ENCODE data around the gene STAMBPL1.
"Not testable (repeated sequence)": the region's sequence is repeated elsewhere in the genome, so short reads cannot be mapped to it uniquely, and the experiment has no call there.

STAMBPL1 gene

DNA sequence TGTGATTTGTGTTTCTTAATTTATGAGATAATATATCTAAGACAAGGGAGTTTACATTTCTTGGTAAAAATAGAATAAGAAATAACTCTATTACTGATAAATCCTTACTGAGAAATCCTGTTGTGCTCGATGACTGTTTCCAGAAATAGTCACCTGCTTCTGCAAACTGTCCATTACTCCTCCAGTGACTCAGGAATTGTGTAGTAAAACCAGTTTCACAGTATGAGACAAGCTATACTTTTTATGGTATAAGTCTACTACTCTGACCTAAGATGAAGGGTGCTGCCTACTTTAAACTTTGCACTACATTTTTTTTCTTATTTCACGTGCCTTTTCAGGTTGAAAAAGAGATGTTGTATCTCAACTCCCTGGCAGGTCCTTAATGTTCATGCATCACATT, 21.6 kb upstream of the STAMBPL1 start:
- DNase-seq, result no peak

DNA sequence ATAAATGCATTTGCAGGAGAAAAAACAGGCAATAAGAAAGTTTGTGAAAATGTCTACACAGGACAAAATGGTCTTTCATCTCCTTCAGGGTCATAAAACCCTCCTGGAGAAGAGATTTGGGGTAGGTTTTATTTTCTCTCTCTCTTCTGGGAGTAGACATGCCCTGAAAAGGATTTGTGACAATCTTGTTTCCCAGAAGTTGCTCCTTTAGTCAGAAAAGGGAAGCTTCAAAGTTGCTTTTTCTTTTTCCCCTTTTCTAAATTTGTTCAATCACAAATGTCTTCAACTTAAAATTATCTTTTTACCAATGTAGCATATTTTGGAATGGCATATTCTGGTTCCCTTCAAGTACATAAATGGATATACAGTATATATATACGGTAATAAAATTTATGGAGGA, 19.0 kb upstream of the STAMBPL1 start:
- DNase-seq, result no peak

DNA sequence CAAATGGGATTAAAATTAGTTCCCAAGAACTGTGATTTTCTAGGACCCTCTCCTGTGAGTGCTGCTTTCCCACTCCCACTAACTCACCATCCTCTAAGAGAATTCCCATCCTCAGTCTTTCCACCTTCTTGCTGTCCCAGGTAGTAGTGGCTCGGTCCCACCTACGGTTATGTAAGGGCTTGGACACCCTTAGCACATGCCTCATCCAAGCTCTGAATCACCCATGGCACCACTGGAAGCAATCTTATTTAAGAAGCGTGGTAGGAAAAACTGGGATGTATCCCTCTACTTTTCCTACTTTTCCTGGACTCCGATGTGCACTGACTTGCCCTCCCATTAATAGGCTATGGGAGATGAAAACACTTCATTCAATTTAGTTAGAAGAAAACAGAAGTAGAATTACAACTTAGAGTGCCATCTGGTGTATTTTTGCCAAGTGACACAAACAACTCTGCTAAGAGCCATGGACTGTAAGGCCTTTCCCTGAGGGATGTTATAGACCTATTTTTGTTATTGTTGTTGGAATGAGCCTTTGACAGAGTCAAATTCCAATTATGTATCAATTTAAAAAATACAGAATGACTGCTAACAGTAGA, 14.7 kb upstream of the STAMBPL1 start:
- no peak for DNase-seq

DNA sequence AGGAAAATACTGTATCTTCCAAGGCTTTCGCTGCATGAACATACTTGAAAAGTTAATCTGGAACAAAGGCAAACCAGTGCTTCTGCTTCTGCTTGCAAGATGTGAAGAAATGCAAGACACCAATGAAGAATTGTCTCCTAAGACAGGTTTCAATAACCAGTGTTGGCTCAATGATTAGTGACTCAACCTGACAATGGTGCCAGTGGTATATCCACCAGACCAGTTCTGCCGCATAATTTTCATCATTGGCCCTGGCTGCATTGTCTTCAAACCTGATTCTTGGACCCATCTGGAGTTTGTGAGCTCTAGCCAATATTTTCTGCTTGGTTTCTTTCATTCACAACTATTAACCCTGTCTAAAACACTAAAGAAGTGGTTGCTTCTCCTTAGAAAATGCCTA, 13.6 kb upstream of the STAMBPL1 start:
- DNase-seq, result no peak

DNA sequence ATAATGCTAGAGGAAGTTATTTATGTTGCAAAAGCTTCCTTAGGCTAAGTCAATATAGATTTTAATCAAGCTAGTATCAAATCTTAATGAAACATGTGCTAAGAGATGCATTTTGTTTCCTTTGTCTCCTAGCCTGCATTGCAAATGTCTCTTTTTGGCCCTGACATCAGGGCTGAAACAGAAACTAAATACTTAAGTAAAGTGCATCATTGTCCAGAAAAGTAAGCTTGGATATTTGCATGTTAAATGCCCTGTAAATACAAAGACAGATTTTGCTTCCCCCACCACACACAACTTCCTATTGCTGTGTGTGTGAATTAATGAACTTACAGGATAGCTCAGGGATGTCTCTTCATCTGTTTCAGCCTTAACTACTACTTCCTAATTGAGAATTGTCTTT, 10.0 kb upstream of the STAMBPL1 start:
- no peak for DNase-seq

DNA sequence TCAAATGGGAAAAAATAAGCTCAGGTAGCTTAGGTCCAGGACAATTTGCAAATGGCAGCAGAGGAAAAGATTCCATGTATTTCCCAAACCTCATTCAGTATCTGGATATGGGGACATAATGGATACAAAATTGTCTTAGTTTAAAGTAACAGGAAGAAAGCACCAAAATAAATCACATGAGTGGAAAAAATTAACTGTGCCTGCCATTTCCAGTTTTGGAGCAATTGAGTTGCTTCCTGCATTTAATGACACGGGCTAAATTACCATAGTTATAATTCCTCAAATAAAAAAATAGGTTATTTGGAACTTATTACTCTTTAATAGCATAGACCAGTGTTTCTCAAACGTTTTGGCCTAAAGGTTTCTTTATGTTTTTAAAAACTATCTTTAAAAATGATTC, 6.3 kb upstream of the STAMBPL1 start:
- DNase-seq, result no peak

DNA sequence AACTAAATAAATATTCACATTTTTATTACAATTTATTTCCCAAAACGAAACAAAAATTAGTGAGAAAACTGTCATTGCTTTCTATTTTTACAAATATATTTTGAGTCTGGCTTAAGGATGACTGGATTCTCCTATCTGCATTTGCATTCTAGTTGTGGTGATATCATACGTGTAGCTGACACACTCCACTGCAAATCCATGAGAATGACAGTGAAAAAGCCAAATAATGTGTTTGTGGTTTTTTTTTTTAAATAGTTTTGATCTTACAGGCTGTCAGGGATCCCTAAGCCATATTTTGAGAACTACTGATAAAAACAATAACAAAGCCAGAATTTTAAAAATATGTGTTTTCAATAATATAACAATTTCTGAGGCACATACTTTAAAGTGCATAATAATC, 5.8 kb upstream of the STAMBPL1 start:
- no peak for DNase-seq

DNA sequence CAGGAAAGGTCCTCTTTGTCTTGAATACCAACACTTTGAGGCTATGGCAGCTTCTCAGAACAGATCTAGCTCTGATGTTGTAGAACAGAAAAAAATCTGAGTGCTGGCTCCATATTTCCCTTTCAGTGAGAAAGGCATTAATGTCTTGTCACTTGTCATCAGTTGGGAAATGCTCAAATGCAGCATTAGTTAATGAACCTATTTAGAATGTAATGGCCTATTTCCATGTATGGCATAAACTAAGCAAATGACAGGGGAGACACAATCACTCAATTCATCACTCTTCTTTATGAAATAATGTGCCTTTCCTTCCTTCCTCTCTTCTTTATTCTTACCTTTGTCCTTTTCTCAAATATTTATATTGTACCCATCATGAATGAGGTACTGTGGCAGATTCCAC, 5.0 kb upstream of the STAMBPL1 start:
- DNase-seq, result no peak

DNA sequence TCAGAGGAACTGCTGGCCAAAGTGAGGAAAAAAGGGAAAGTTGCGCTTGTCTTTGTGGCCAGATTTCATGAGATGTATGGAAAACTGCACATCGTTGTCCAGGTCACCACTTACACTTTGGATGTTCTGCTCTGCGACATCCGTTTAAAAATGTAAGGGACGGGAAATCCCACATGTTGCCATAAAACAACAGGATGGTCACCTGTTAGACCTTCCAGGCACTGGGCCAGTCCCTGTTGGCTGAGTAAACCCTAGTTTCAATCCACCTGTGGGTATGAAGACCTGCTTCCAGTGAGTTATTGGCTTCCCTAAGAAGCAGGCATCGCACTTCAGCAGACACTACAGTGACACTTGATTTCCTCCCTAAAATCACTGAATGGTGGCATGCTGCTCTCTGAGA, 2.7 kb upstream of the STAMBPL1 start:
- DNase-seq, result no peak

DNA sequence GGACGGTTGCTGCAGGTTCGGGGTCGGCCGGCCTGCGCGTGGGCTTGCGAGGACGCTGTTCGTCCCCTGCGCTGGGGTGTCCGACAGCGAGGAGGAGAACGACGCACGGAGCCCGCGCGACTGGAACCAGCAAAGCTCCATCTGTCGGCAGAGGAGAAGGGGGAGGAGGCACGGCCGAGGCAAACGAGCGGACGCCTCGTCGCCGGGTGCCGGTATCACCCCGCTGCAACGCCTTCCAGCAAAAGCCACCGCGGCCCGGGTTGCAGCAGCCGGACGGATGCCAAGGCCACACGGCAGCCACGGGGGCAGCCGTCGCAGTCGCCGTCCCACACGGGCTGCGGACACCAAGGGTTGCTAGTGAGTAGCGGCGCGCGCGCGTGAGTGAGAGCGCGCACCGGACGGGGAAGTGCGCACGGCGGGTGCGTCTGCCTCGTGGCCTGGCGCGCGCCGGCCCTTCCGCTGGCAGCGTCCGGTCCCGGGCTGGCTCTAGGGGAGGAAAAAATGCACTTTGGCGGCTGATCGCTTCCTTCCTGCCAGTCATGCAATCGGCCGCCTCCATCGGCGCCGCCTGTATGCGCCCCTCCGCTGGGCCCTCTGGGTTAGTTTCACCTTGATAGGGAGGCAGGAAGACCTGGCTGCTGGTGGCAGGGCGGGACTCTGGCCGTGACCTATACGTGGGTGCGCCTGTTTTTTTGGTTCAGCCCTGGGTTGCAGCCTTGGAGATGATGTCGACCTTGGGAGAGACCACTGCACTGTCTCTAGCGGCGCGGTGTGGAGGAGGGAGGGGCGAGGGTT, 434 bp downstream of the STAMBPL1 start:
- DNase-seq, result peak; percentile 59

DNA sequence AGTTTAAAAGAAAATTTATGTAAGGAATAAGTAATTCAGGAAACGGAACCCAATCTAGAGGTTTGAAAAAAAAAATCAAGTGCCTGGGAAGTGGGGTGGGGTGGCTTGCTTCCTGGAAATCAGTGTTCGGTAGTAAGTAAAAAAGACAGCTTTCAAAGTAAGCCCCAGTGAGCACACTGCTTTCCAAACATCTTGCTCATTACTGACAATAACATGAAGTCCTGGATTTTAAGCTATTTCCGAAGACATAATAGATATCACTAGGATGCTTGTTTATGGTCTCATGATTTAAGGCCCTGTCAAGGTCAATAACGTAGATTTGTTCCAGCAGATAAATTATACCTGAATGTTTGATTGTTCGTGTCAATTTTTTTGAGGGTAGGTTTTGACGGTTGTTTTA, 1.3 kb downstream of the STAMBPL1 start:
- DNase-seq, result no peak

DNA sequence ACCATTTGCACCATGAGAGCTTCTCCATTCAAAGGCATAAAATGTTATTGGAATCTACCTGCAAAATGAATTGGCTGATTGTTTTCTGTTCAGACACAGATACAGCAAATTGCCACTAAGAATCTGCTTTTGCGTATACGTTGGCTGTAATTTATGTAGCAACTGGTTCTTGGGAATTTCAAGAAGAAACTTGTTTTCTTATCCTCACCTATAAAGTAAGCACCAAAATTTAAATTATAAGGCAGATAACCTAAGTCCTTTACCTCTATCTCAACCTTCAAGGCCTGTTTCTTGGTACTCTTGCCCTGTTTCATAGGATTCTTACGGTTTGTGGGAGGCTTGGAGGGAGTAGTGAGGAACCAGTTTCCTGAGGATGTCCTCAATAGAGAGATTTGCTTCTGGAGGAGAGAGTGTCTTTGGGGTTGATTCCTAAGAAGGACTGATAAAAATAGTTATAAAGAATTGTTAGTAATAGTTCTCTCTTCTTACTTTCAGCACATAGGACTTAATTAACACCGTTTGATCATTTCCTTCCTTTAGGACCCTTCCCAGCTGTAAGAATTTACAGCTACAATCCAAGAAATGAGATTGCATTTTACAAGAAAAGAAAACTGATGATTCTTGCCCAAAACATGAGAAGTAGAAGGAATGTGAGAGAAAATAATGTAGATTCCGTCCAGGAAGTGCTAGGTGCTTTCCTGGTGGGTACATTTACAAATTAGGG, 2.0 kb downstream of the STAMBPL1 start:
- no peak for DNase-seq

DNA sequence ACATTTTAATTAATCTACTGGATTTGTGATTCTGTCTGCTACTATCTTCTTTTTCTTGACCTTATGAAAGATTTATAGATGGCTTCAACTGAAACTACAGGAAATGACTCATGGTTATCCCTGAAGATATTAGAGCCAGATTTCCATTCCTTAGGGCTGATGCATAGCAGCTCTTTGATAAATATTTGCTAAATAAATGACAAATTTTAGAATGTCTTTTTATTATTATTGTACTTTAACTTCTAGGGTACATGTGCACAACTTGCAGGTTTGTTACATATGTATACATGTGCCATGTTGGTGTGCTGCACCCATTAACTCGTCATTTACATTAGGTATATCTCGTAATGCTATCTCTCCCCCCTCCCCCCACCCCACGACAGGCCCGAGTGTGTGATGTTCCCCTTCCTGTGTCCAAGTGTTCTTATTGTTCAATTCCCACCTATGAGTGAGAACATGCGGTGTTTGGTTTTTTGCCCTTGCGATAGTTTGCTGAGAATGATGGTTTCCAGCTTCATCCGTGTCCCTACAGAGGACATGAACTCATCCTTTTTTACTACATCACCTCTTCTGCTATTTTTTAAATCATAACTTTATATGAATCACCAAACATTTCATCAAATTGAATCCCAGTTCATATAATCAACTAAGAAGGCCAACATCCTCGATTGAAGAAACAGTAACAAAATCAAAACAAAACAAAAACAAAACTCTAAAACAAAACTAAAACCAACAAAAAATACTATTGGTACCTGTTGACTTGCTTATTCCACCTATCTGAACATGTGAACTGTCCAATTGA, 2.8 kb downstream of the STAMBPL1 start:
- DNase-seq, result not testable (repeated sequence)

DNA sequence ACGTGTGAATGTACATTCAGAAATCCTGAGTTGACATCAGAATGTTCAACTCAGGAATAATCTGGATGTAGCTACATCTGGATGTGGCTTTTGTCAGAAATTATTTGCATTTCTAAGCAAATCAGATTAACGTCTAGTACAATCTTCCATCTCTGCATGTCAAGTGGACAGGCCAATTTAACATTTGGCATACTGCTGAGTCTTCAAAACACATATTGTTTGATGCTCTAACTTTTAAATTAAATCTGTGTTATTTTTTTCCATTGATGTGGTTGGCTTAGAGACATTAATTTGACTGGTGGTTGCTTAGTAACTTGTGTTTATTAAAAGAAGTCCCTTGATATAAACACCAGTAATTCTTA, 3.4 kb downstream of the STAMBPL1 start:
- no peak for DNase-seq

DNA sequence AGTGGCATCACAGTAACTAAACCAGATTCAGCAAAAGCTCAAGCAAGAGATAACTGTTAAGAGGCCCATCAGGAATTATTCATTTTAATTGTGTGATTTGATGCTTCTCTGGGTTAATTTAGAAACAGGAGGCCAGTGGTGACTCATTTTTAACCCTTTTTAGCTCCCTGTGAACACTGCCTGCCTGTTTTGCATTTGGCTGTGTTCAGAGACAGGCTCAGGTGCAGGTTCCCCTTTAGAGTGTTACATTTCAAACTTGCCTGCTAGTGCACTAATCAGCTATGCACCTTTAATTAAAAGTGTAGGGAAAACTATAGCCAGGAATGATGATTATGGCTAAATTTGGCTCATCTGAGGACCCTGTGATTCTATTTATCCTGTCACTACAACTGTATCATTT, 6.5 kb downstream of the STAMBPL1 start:
- no peak for DNase-seq

DNA sequence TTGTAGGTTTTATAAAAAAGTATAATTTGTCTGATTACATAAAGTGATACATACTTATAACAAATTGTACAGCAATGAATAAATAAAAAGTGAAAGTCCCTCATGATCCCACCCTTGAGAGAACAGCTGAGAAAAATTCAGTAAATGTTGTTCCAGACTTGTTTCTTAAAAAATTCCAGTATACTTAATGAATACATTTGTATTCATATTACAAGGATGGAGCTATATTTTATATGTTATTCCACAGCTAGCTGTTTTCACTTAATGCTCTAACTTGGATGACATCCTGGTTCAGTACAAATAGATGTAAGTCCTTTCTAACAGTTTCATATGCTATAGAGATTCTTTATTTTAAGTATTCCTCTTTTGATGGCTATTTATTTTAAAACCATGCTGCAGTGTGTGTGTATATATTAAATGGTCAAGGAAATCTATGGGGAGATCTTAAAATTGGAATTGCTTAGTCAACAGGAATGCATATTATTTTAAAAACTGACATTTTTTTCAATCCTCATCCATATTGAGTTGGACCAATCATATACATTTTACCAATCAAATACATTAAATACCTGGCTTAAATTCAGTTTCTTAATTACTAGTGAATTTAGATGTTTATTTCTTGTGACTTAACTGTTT, 8.9 kb downstream of the STAMBPL1 start:
- no peak for DNase-seq

DNA sequence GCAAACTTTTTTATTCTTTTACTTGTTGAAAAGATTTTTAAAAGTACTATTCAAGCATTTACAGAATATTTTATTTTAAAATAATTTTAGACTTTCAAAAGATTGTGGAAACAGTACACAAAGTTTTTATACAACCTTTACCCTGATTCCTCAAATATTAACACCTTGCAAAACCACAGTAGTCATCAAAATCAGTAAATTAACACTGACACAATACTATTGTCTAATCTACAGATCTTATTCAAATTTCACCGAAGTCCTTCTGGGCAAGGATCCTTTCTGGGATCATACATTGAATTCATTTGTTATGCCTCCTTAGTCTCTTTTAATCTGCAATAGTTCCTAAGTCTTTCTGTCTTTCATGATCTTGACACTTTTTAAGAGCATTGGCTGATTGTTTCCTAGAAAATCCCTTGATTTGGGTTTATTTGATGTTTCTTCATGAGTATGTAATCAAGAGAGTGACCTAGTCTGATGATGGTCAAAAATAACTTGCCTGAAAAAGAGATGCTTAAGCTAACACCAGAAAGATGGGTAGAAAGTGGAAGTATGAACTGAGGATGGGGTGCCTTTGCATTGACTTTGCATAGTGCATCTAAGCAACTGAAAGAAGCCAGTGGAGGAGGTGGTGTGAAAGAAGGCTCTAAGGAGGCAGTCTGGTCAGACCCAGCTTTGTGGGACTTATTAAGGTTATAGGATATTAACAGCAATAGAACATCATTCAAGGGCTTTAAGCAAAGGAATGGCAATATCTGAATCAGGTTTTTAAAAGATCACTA, 9.7 kb downstream of the STAMBPL1 start:
- DNase-seq, result no peak

DNA sequence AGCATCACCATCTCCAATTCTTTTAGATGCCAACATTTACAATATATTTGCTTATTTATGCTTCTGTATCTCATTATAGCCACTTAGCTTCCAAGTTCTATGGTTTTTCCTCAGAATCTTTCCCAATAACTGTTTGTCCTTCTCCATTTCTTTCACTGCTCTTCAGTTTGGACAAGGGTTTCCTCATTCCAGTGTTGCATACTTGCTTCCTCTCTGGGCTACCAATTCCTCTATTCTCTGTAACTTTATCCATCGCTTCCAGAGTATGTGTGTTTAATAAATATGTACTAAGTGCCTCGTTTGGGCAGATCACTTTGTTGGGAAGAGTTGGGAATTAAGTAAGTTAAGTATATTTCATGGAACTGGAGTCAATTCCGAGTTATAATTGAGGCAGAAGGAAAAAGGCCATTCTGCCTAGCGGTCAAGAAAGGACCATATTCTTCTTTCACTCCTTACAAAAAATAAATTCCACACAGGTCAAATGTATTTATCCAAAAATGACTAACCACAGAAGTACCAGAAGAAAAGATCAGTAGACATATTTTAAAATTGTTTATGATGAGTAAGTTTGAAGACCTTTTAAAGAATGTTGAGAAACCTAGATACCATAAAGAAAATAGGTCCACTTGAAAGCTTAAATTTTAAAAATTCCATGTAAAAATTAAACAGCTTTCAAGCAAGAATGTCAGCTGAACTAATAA, 10.8 kb downstream of the STAMBPL1 start:
- no peak for DNase-seq

DNA sequence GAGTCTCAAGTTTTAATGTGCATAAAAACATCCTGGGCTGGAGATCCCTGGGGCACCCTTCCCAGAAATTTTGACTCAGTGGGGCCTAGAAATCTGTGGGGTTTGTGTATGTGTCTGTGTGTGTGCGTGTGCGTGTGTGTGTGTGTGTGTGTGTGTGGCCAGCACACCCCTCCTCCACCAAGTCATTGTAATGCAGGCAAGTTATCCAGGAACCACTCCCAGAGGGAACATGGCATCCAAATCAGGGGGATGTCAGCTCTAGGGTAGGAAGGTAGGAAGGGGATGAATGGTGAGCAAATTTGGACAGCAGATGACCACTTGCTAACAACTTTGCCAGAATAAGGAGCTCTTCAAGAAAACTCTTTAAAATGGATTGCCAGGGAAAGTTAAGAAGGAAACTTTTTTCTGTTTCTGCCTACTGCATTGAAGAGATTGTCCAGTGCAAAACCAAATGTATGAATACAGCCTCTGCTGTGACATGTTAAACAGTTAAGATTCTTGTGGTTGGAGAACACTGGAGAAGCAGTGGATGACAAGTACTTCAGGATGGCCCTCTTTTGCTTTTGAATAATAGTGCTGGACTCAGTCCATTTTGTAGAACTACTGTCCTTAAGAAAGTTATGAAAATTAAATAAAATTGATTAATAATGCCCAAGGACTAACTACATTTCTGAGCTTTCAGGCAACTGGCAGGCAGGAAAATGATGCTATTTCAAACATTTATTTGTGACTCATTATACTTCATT, 12.3 kb downstream of the STAMBPL1 start:
- DNase-seq, result no peak

DNA sequence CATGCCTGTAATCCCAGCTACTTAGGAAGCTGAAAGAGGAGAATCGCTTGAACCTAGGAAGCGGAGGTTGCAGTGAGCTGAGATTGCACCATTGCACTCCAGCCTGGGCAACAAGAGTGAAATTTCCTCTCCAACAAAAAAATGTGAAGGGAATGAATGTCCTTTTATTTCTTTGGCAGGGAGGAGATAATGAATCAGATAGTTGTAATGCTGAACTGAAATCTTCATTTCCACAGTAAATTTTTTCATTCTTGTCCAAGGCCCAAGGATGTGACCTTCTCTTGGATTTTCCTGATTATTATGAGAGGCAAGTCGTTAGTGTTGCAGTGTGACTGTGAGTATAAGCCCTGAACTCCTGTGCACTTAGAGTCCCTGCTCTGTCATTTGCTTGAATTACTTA, 13.6 kb downstream of the STAMBPL1 start:
- DNase-seq, result no peak

DNA sequence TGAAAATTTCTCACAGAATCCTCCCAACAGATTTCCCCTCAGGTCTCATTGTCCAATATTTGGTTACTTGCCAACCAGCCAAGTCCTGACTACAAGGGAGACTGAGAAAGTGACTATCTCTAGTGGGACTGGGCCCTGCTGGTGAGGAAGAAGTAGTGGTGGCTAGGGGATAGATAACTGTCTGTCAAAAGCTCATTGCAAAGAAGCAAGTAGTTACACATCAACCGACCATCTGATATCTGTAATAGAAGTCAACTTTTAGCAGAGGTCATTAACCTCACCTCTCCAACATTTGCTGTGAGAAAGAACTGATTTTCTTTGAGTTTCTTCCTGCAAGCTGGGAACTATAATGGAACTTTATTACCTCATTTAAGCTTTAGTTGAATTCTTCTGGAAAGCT, 15.2 kb downstream of the STAMBPL1 start:
- DNase-seq, result no peak
